Liver (tissue), 3 donors: Measurements from ENCODE around the gene ARGLU1.

Experiments
- GABPA ChIP-seq, 2 donors: IDR thresholded peaks in 1 of 2; conservative IDR thresholded peaks in 1 of 2; 2 replicates each; pipeline ENCODE4 v1.6.1; 2016; ENCODE audit warnings: antibody characterized with exemption in 2 of 2, mild to moderate bottlenecking in 1 of 2, moderate library complexity in 1 of 2
- HNF4G ChIP-seq: IDR thresholded peaks from 2 replicates; pipeline ENCODE4 v1.6.1; 2016; ENCODE audit warnings: antibody characterized with exemption
- JUND ChIP-seq, 2 donors: IDR thresholded peaks; 2 replicates each; pipeline ENCODE4 v1.6.1; 2016; ENCODE audit warnings: antibody characterized with exemption in 2 of 2
- NR2F2 ChIP-seq: IDR thresholded peaks from 2 replicates; pipeline ENCODE4 v1.6.1; 2016; ENCODE audit warnings: antibody characterized with exemption
- RAD21 ChIP-seq, 2 donors: IDR thresholded peaks; 2 replicates each; pipeline ENCODE4 v1.6.1; 2016; ENCODE audit warnings: antibody characterized with exemption in 2 of 2, mild to moderate bottlenecking in 2 of 2
- SP1 ChIP-seq: IDR thresholded peaks from 2 replicates; pipeline ENCODE4 v1.6.1; 2018; ENCODE audit warnings: antibody characterized with exemption, mild to moderate bottlenecking
- TAF1 ChIP-seq: conservative IDR thresholded peaks from 2 replicates; pipeline ENCODE4 v1.6.1; 2016; ENCODE audit warnings: antibody characterized with exemption, mild to moderate bottlenecking
- YY1 ChIP-seq: IDR thresholded peaks from 2 replicates; pipeline ENCODE4 v1.6.1; 2016; ENCODE audit warnings: antibody characterized with exemption, mild to moderate bottlenecking
- TF ChIP-seq, protein P1 (sequence below): fragments of 150-350 bp; IDR thresholded peaks from 2 replicates; pipeline ENCODE4 v1.5.1; 2017; ENCODE audit warnings: improper control_type of control experiment, low read depth, low read length; ENCODE audit not compliant: missing input control
- TF ChIP-seq, protein P2 (sequence below): IDR thresholded peaks from 2 replicates; pipeline ENCODE4 v1.6.1; 2016; ENCODE audit warnings: antibody characterized with exemption
- TF ChIP-seq, protein P3 (sequence below): IDR thresholded peaks from 2 replicates; pipeline ENCODE4 v1.6.1; 2016; ENCODE audit warnings: antibody characterized with exemption
- TF ChIP-seq, protein P4 (sequence below): IDR thresholded peaks from 2 replicates; pipeline ENCODE4 v1.6.1; 2016; ENCODE audit warnings: antibody characterized with exemption
- TF ChIP-seq, protein P5 (sequence below): IDR thresholded peaks from 2 replicates; pipeline ENCODE4 v1.6.1; 2016; ENCODE audit warnings: antibody characterized with exemption, mild to moderate bottlenecking
- donor health status: healthy.
- donor health status: healthy.

DNA sequence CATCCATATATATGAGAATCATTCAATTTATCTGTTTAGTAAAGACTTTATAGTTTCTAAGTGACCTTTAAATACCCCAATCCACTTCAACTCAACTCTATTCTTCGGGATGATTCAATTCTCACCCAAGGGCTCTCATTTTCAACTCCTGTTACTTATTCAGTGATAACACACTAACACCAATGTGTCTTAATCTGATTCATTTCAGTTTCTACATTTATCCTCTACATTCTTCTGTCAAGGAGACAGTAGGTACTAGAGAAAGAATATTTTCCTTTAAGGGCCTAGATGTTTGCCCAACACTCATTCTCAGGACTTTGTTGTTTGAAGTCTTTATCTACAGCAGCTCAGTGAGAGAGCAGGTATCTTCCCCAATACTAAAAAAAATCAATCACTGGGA, 7.1 kb downstream of the ARGLU1 start:
- TF ChIP-seq, protein P1, sequence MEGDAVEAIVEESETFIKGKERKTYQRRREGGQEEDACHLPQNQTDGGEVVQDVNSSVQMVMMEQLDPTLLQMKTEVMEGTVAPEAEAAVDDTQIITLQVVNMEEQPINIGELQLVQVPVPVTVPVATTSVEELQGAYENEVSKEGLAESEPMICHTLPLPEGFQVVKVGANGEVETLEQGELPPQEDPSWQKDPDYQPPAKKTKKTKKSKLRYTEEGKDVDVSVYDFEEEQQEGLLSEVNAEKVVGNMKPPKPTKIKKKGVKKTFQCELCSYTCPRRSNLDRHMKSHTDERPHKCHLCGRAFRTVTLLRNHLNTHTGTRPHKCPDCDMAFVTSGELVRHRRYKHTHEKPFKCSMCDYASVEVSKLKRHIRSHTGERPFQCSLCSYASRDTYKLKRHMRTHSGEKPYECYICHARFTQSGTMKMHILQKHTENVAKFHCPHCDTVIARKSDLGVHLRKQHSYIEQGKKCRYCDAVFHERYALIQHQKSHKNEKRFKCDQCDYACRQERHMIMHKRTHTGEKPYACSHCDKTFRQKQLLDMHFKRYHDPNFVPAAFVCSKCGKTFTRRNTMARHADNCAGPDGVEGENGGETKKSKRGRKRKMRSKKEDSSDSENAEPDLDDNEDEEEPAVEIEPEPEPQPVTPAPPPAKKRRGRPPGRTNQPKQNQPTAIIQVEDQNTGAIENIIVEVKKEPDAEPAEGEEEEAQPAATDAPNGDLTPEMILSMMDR: no peak
- no peak for TF ChIP-seq JUND (IDR thresholded peaks at IDR 0.05)
- no peak for TF ChIP-seq GABPA (IDR thresholded peaks at IDR 0.05 in 1 of 2, conservative IDR thresholded peaks at IDR 0.05 in 1 of 2)
- TF ChIP-seq TAF1: no peak
- no peak for TF ChIP-seq RAD21 (IDR thresholded peaks at IDR 0.05)
- TF ChIP-seq, protein P2, sequence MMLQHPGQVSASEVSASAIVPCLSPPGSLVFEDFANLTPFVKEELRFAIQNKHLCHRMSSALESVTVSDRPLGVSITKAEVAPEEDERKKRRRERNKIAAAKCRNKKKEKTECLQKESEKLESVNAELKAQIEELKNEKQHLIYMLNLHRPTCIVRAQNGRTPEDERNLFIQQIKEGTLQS: no peak
- TF ChIP-seq, protein P3, sequence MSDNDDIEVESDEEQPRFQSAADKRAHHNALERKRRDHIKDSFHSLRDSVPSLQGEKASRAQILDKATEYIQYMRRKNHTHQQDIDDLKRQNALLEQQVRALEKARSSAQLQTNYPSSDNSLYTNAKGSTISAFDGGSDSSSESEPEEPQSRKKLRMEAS: no peak
- no peak for TF ChIP-seq NR2F2
- no peak for TF ChIP-seq YY1
- TF ChIP-seq, protein P4, sequence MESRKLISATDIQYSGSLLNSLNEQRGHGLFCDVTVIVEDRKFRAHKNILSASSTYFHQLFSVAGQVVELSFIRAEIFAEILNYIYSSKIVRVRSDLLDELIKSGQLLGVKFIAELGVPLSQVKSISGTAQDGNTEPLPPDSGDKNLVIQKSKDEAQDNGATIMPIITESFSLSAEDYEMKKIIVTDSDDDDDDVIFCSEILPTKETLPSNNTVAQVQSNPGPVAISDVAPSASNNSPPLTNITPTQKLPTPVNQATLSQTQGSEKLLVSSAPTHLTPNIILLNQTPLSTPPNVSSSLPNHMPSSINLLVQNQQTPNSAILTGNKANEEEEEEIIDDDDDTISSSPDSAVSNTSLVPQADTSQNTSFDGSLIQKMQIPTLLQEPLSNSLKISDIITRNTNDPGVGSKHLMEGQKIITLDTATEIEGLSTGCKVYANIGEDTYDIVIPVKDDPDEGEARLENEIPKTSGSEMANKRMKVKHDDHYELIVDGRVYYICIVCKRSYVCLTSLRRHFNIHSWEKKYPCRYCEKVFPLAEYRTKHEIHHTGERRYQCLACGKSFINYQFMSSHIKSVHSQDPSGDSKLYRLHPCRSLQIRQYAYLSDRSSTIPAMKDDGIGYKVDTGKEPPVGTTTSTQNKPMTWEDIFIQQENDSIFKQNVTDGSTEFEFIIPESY: no peak
- TF ChIP-seq, protein P5, sequence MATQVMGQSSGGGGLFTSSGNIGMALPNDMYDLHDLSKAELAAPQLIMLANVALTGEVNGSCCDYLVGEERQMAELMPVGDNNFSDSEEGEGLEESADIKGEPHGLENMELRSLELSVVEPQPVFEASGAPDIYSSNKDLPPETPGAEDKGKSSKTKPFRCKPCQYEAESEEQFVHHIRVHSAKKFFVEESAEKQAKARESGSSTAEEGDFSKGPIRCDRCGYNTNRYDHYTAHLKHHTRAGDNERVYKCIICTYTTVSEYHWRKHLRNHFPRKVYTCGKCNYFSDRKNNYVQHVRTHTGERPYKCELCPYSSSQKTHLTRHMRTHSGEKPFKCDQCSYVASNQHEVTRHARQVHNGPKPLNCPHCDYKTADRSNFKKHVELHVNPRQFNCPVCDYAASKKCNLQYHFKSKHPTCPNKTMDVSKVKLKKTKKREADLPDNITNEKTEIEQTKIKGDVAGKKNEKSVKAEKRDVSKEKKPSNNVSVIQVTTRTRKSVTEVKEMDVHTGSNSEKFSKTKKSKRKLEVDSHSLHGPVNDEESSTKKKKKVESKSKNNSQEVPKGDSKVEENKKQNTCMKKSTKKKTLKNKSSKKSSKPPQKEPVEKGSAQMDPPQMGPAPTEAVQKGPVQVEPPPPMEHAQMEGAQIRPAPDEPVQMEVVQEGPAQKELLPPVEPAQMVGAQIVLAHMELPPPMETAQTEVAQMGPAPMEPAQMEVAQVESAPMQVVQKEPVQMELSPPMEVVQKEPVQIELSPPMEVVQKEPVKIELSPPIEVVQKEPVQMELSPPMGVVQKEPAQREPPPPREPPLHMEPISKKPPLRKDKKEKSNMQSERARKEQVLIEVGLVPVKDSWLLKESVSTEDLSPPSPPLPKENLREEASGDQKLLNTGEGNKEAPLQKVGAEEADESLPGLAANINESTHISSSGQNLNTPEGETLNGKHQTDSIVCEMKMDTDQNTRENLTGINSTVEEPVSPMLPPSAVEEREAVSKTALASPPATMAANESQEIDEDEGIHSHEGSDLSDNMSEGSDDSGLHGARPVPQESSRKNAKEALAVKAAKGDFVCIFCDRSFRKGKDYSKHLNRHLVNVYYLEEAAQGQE: no peak
- no peak for TF ChIP-seq SP1
- TF ChIP-seq HNF4G: no peak
